Activated CD8-positive, alpha-beta memory T cell treated with anti-CD3 and anti-CD28 coated beads for 4 hours (primary cell): ENCODE data around the gene HCRTR1.
"Not testable (repeated sequence)": the region's sequence is repeated elsewhere in the genome, so short reads cannot be mapped to it uniquely, and the experiment has no call there.

Source experiments
- DNase-seq, 2 donors: peaks; one replicate each; pipeline ENCODE4 v3.0.0-alpha.2; 2020; ENCODE audit warnings: low read depth in 2 of 2

HCRTR1 gene

DNA sequence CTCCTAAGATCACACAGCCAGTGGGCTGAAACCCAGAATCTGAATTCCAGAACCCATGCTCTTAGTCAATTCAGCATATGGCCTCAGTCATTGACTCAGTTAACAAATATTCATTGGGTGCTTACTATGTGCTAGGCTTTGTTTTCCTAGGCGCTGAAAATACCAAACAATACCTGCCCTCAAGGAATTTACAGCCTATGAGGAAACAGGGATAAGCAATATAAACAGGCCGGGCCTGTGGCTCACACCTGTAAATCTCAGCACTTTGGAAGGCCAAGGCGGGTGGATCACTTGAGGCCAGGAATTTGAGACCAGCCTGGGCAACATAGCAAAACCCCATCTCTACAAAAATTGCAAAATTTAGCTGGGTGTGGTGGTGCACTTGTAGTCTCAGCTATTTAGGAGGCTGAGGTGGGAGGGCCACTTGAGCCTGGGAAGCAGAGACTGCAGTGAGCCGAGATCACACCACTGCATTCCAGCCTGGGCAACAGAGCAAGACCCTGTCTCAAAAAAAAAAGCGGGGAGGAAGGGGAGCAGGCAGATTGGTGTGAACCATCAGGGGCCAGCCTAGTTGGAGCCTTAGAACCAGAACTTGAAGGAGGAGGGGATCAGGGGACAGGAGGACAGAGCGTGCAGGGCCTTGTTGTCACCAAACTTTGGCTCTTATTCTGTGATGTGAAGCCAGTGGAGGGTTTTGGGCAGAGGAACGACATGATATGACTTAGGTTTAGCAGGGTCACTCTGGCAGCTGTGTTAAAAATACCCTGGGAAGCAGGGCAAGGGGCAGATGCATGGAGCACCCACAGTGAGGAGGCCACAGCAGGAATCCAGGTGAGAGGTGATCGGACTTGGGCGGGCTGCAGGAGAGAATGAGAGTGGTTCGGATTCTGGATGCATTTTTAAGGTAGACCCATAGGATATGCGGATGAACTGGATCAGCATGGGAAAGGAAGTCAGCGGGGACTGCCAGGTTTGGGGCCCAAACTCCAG, 35.4 kb upstream of the HCRTR1 start:
- no peak for DNase-seq

GRCh38 chr1:31583082-31583994, 34.2 kb upstream of the HCRTR1 start:
- no peak for DNase-seq

- DNase-seq = no peak
These were observed 33.3 kb upstream of the HCRTR1 start for GRCh38 chr1:31583995-31584868.

DNA sequence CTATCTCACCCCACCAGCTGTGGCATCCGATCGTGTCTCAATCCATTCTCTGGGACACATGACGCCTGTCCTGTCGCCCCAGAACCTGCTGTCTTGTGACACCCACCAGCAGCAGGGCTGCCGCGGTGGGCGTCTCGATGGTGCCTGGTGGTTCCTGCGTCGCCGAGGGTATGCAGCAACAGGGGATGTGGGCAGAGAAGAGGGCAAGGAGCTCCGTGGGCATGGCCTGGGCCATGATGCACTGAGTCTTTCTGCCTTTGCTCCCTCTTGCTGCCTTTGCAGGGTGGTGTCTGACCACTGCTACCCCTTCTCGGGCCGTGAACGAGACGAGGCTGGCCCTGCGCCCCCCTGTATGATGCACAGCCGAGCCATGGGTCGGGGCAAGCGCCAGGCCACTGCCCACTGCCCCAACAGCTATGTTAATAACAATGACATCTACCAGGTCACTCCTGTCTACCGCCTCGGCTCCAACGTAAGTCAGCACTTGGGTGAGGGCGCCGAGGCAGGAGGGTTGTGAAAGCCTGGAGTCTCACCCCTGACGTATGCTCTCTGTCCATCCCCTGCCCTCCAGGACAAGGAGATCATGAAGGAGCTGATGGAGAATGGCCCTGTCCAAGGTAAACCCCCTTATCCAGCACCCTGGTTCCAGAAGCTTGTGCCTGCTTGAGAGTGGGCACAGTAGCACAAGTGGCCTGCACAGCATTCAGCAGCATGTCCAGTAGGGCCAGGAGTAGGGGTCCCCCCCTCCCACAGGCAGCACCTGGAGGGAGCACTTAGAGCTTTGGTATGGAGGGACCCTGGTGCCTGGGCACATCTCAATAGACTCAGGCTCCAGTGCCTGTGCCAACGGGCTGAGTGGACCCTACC, 32.4 kb upstream of the HCRTR1 start:
- DNase-seq = no peak

GRCh38 chr1:31585736-31586365, 31.6 kb upstream of the HCRTR1 start:
- no peak for DNase-seq

DNA sequence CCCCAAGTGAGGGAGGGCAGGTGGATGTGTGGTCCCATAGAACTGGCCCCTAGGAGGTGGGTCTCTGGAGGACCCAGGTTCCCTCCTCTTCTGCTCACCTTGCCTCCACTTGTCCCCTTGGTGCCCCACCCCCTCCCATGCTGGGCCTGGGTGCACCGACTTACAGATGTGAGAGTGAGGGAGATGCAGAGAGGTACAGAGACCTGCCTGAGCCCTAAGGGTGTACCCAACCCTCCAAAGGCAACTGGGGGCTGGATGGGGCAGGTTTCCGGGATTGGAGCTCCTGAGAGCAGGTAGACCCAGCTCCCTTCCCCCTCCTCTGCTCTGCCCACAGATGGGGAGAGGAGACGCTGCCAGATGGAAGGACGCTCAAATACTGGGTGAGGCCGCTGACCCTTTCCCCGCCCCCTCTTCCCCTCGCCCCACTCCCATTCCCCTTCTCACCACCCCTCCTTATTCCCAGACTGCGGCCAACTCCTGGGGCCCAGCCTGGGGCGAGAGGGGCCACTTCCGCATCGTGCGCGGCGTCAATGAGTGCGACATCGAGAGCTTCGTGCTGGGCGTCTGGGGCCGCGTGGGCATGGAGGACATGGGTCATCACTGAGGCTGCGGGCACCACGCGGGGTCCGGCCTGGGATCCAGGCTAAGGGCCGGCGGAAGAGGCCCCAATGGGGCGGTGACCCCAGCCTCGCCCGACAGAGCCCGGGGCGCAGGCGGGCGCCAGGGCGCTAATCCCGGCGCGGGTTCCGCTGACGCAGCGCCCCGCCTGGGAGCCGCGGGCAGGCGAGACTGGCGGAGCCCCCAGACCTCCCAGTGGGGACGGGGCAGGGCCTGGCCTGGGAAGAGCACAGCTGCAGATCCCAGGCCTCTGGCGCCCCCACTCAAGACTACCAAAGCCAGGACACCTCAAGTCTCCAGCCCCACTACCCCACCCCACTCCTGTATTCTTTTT, 30.8 kb upstream of the HCRTR1 start:
- no peak for DNase-seq

DNA sequence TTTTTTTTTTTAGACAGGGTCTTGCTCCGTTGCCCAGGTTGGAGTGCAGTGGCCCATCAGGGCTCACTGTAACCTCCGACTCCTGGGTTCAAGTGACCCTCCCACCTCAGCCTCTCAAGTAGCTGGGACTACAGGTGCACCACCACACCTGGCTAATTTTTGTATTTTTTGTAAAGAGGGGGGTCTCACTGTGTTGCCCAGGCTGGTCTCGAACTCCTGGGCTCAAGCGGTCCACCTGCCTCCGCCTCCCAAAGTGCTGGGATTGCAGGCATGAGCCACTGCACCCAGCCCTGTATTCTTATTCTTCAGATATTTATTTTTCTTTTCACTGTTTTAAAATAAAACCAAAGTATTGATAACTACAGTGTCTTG, 30.2 kb upstream of the HCRTR1 start:
- DNase-seq = not testable (repeated sequence)

DNA sequence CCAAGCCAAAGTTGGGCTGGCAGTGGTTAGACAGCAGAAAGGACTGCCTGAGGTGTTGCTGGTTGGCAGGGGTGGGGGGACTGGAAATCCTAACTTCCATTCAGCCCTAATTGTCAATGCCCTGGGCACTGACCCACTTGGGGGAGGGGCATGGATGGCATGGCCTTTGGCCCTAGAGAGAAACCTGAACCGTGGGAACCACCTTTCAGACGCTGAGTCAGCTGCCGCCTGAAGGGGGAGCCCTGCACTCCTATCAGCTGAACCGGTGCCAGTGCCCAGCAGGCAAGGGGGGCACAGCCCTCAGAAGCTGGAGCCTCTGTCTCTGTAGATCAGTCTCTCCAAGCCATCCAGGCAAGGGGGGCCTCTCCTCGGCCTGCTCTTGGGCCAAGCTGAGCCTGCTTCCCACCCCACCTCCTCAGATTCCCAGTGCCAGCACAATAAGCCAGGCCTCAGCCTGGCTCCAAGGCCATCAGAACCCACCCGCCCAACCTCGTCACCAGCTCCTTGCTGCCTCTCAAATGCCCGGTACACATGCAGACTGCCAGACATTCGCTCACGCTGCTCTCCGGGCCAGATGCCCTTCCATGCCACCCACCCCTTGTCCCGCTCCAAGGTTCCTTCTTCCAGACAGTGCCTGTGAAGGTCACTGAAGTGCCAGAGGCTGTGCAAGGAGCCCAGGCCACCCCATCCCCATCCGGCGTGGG, 29.6 kb upstream of the HCRTR1 start:
- peak in 1 of 2 donors; percentile 4 for DNase-seq

DNA sequence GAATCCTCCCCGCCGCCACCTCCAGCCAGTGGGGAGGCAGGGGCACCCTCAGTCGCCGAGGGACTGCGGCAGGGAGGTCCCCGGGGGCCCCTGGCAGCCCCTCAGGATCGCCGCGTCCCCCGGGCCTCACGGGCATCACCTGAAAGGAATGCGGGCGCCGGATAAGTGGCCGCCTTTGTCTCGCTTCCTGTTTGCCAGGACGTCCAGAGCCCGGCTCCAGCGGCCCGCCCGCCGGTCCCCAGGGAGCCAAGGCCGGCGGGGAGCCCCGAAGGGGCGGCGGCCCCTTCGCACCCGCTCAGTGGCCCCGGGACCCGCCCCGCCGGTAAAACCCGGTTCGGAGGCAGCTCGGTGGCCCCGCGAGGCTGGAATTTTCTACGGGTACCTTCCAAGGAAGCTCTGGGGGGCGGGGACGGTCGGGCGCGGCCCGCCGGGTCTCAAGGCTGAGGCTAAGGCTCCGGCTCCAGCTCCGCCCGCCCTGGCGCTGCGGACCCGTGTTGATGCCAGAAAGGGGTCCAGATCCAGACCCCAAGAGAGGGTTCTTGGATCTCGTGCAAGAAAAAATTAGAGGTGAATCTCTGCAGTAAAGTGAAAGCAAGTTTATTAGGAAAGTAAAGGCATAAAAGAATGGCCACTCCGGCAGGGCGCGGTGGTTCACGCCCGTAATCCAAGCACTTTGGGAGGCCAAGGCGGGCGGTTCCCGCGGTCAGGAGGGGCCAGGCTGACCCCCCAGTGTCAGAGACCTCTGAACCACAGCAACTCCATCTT, 28.6 kb upstream of the HCRTR1 start:
- no peak for DNase-seq

- DNase-seq = no peak
These were observed 25.9 kb upstream of the HCRTR1 start for GRCh38 chr1:31591425-31592093.

DNA sequence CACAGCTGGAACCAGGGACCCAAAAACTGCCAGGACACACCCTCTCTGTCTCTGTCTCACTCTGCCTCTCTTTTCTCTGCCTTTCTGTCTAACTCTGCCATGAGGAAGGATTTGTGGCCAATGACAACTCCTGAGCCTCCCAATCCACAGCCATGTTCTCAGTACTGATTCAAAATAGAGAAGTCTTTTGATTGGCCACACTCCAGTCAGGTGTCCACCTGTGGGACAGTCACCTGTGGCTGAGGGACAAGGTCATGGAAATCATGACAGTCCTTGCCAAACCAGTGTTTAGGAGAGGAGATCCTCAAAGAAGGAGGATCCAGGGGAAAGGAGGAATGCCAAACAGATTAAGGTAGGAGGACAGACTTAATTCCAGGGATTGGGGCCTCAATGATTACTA, 25.4 kb upstream of the HCRTR1 start:
- no peak for DNase-seq

DNA sequence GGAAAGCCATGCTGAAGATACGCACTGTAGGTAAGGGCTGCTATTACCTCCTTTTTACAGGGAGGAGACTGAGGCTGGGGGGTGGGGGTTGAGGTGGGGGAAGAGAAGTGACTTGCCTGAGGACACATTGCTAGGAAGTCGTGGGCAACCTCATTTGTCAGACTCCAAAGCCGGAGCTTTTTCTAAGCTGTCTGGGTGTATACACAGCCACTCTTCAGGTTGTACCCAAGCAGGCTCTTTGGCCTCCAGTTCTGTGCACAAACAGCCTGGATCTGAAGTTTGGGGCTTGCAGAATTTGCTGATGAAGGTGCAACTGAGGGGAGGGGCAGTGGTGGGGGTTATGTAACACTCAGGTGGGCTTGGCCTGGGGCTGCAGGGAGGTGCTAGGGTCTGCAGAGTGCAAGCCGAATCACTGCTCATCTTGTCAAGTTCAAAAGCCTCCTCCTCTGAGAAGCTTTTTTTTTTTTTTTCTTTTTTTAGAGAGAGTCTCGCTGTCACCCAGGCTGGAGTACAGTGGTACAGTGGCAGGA, 24.3 kb upstream of the HCRTR1 start:
- no peak for DNase-seq

- DNase-seq = peak in 1 of 2 donors; percentile 24
These were observed 23.5 kb upstream of the HCRTR1 start for GRCh38 chr1:31593770-31594632.

GRCh38 chr1:31595836-31596736, 21.4 kb upstream of the HCRTR1 start:
- DNase-seq = no peak

GRCh38 chr1:31596737-31597097, 20.8 kb upstream of the HCRTR1 start:
- no peak for DNase-seq
